Measurements from ENCODE around the gene PUS7.

Gene PUS7

GRCh38 chr7:105521717-105522463 lies at the start of gene PUS7:
Gene PUS7 (minus strand): TSS chr7:105522271. CDS start chr7:105508512, 13,759 bp downstream.
- H3K9me2 ChIP-seq (replicated peaks; ENCODE audit: insufficient read depth, low read length): no peaks in the 10 kb centered on the region
- TF ChIP-seq EZH2phosphoT487 (IDR thresholded peaks at IDR 0.05; ENCODE audit: low read length): no peak
- no peak for TF ChIP-seq EZH2 (optimal IDR thresholded peaks at IDR 0.05; ENCODE audit: low read depth, low read length)
- TF ChIP-seq CTCF (IDR thresholded peaks at IDR 0.05; ENCODE audit: low read length): no peak
- no peaks in the 10 kb centered on the region for H3F3A ChIP-seq (ENCODE audit: insufficient read depth, low read length)
- H3K36me3 ChIP-seq (replicated peaks; ENCODE audit: insufficient read depth, low read length): no peaks in the 10 kb centered on the region
- peak within 1 kb of the TSS; percentile 73 for H3K4me3 ChIP-seq (ENCODE audit: low read length)
- H3K4me1 ChIP-seq (ENCODE audit: low read length): peaks cover 6% of the 10 kb centered on the region; the same call in 1 of the 2 replicates
- peak; percentile 91 for DNase-seq
- peak within 1 kb of the TSS; percentile 38; the same call in 1 of the 2 replicates for H3K27ac ChIP-seq (ENCODE audit: low read length)
- peaks cover 44% of the 10 kb centered on the region for H3K79me2 ChIP-seq (ENCODE audit: low read length)
- peak within 1 kb of the TSS; percentile 65 for H3K9ac ChIP-seq (ENCODE audit: low read length)
- no peaks in the 10 kb centered on the region for H4K20me1 ChIP-seq (ENCODE audit: insufficient read depth, low read length)
- H3K9me3 ChIP-seq (replicated peaks; ENCODE audit: insufficient read depth, low read length): no peaks in the 10 kb centered on the region
- H3K27me3 ChIP-seq (replicated peaks; ENCODE audit: insufficient read depth, low read length): no peaks in the 10 kb centered on the region
- H3K4me2 ChIP-seq (ENCODE audit: low read depth, low read length): peak within 1 kb of the TSS; percentile 90
- peak within 1 kb of the TSS; percentile 81 for H2AFZ ChIP-seq (ENCODE audit: low read length)

- Histone ChIP-seq H3K4me1 (ENCODE audit: low read length) (peaks cover 7% of the 10 kb centered on the region), H3K9ac (ENCODE audit: low read length) (no peak overlapping the region), H3F3A (ENCODE audit: insufficient read depth, low read length) (no peaks in the 10 kb centered on the region), H3K79me2 (ENCODE audit: low read length) (no peaks in the 10 kb centered on the region), H4K20me1 (ENCODE audit: insufficient read depth, low read length) (no peaks in the 10 kb centered on the region; the same call in 1 of the 2 replicates), H3K36me3 (replicated peaks; ENCODE audit: insufficient read depth, low read length) (peaks cover 4% of the 10 kb centered on the region; the same call in 1 of the 2 replicates), H3K9me2 (replicated peaks; ENCODE audit: insufficient read depth, low read length) (no peaks in the 10 kb centered on the region), H3K27me3 (replicated peaks; ENCODE audit: insufficient read depth, low read length) (no peaks in the 10 kb centered on the region), H3K27ac (ENCODE audit: low read length) (no peak overlapping the region), H3K4me2 (ENCODE audit: low read depth, low read length) (no peak overlapping the region), H3K4me3 (ENCODE audit: low read length) (no peak overlapping the region), H3K9me3 (replicated peaks; ENCODE audit: insufficient read depth, low read length) (no peaks in the 10 kb centered on the region), H2AFZ (ENCODE audit: low read length) (no peak overlapping the region)
- no peak for DNase-seq
- no peak for TF ChIP-seq CTCF (IDR thresholded peaks at IDR 0.05; ENCODE audit: low read length)
- TF ChIP-seq EZH2 (optimal IDR thresholded peaks at IDR 0.05; ENCODE audit: low read depth, low read length): no peak
- TF ChIP-seq EZH2phosphoT487 (IDR thresholded peaks at IDR 0.05; ENCODE audit: low read length): no peak
Measured at GRCh38 chr7:105567821-105568220, 45.8 kb upstream of the PUS7 start.

- Histone ChIP-seq H3K27me3 (replicated peaks; ENCODE audit: insufficient read depth, low read length) (no peaks in the 10 kb centered on the region), H3K4me3 (ENCODE audit: low read length) (no peak overlapping the region), H3K9me2 (replicated peaks; ENCODE audit: insufficient read depth, low read length) (no peaks in the 10 kb centered on the region), H3K79me2 (ENCODE audit: low read length) (no peaks in the 10 kb centered on the region), H3K9me3 (replicated peaks; ENCODE audit: insufficient read depth, low read length) (no peaks in the 10 kb centered on the region), H2AFZ (ENCODE audit: low read length) (no peak overlapping the region), H3F3A (ENCODE audit: insufficient read depth, low read length) (no peaks in the 10 kb centered on the region), H4K20me1 (ENCODE audit: insufficient read depth, low read length) (no peaks in the 10 kb centered on the region; the same call in 1 of the 2 replicates), H3K9ac (ENCODE audit: low read length) (no peak overlapping the region), H3K4me2 (ENCODE audit: low read depth, low read length) (no peak overlapping the region), H3K36me3 (replicated peaks; ENCODE audit: insufficient read depth, low read length) (peaks cover 8% of the 10 kb centered on the region), H3K27ac (ENCODE audit: low read length) (no peak overlapping the region), H3K4me1 (ENCODE audit: low read length) (peaks cover 7% of the 10 kb centered on the region)
- no peak for DNase-seq
- TF ChIP-seq CTCF (IDR thresholded peaks at IDR 0.05; ENCODE audit: low read length): no peak
- TF ChIP-seq EZH2phosphoT487 (IDR thresholded peaks at IDR 0.05; ENCODE audit: low read length): no peak
- no peak for TF ChIP-seq EZH2 (optimal IDR thresholded peaks at IDR 0.05; ENCODE audit: low read depth, low read length)
Measured at GRCh38 chr7:105567024-105567423, 45.0 kb upstream of the PUS7 start.

Measured in MM.1S (cell line).